Activated CD8-positive, alpha-beta memory T cell treated with anti-CD3 and anti-CD28 coated beads, Interleukin-2, amount 50 U/mL, for 24 hours (primary cell): ENCODE measurements around the gene IQCH.

Experiments
- DNase-seq: peaks from one replicate; pipeline ENCODE4 v3.0.0-alpha.2; 2020; ENCODE audit errors: extremely low read depth

IQCH gene

DNA sequence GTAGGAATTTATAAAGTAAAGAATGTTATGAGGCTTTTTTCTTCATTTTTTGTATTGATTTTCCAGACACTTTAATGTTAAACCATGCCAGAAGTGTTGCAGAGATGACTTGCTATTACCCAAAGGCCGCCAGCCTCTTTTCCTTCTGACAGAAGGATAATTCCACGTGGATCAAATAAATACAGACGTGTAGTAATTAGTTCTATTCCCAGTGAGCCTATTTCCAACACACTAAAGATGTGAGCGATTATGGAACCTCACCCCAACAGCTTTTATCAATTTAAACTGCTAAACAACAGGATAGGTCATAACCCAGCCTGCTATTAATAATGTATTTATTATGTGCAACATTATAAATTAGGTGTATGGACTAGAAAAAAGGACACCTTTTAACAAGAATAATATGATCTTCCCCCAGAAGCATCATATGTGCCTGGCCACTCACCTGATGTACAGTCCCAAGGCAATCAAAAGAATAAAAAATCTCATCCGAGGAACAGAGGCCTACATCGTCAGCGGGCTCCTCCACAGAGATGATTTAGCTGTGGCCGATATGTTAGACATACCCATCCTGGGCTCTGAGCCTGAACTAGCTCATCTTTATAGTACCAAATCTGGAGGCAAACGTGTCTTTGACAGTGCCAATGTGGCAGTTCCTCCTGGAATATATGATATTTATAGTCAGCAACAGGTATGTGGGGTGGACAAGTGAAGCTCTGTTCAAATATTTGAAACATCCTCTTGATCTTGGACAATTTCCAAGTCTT, 140.5 kb downstream of the IQCH start:
- no peak for DNase-seq

DNA sequence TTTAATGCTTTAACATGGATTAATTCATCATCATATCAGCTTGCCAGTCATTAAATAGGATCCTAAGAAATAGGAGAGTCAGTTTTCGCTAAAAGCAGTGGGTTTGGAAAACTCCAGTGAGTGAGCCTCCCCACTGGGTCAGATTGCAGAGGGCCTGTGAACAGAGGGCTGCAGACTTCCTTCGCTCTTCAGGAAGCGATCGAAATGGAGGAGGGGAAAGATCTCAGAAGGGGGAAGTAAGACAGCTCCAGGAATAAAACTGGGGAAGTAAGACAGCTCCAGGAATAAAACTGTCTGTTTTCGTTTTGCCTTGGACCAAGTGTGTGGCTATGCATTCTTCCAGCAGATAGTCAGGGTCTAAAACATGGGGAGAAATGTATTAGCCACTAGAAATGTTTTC, 141.5 kb downstream of the IQCH start:
- DNase-seq, result no peak

DNA sequence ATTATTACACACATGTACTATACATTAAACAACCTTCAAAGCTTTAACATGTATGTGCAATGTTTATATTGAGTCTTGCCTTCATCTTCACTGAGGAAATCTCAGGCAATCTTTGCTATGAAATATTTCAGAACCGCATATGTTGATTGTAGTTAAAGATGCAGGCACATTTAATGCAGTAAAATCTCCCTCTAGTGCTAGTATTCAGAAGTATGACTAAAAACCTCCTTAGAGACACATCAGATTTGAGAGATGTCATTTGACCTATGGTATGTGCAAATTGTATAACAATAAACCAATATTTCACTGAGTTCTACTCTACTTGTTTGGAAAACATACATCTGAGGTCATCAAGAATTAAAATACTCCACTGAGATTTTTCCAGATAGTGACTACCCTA, 142.6 kb downstream of the IQCH start:
- DNase-seq, result no peak

DNA sequence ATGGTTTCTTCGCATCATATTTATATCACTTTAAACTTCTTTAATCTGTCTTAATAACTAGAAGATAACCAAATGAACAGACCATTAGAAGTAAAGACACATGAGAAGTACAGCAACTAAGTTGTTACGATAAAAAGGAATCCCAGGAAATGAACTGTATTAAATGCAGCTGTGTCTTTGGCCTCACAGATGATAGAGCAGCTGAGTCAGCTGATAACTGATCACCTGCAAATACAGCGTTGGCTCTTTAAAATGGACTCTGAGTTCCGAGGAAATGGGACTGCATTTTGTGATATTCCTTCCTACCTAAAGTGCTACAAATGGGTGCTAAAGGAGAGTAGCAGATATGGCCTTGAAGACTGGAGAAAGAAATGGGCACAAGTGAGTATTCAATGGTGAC, 145.3 kb downstream of the IQCH start:
- no peak for DNase-seq

DNA sequence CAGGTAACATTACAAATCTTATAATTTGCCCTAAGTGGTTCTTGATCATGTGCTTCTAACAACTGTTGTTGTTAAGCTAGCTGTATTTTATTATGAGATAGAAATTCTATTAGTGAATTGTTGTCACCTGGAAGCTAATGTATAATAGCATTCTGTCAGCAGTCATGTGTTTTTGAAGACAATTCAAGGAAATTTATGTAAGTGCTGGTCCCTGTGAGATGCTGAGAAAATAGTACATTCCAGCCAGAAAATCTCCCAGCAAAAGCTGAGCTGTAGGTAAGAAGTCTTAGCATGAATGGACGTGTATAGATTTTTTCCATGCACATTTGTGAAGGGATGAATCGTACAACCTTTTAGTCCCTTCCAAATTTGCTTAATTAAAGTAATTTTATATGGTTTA, 146.3 kb downstream of the IQCH start:
- no peak for DNase-seq

DNA sequence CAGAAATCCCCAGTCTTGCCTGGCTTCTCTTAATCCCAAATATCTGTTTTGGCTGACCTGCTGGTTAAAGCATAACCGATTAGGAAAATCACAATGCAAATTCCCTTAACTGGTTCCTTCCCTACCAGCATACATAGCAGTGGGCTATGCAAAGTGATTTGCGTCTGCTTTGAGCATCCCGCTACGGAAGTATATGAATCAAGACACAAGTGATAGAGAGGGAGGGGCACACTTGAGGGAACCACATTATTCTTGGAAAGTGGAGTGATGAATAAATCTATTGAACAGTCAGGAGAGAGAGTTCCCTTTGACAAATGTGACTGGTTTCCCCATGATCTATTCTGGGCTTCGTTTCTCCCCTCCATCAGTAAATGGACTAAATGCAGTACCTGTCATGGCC, 146.8 kb downstream of the IQCH start:
- DNase-seq, result no peak

DNA sequence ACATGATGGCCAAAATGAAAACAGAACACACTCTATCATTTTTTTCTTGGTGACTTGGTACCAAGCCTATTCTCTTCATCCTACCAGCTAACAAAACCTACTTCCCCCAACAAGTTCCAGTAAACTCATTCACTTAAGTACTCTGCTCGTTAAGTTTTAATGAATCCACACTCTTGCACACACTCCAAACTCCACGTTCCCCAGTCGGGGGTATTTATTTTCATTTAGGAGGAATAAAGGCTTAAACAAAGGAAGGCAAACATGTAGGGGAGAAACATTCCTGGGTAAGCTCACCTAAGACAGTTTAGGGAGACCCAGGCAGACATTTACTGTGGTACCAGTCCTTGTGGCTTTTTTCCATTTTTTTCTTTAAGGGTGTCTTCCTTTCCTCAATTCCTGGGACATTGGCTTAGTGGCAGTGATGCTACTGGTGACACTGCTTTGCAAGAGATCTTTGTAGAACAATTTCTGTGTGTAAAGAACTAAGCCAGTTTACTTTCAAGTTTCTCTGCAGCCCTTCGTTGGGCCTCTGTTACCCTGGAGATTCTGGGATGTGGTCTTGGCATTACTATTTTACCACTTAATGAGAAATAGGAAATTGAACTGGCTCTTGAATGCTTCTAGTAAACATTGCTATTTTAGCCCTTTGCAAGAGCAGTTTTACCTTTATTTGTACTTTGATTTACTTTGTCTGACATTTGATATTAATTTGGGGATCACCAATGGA, 149.0 kb downstream of the IQCH start:
- no peak for DNase-seq

DNA sequence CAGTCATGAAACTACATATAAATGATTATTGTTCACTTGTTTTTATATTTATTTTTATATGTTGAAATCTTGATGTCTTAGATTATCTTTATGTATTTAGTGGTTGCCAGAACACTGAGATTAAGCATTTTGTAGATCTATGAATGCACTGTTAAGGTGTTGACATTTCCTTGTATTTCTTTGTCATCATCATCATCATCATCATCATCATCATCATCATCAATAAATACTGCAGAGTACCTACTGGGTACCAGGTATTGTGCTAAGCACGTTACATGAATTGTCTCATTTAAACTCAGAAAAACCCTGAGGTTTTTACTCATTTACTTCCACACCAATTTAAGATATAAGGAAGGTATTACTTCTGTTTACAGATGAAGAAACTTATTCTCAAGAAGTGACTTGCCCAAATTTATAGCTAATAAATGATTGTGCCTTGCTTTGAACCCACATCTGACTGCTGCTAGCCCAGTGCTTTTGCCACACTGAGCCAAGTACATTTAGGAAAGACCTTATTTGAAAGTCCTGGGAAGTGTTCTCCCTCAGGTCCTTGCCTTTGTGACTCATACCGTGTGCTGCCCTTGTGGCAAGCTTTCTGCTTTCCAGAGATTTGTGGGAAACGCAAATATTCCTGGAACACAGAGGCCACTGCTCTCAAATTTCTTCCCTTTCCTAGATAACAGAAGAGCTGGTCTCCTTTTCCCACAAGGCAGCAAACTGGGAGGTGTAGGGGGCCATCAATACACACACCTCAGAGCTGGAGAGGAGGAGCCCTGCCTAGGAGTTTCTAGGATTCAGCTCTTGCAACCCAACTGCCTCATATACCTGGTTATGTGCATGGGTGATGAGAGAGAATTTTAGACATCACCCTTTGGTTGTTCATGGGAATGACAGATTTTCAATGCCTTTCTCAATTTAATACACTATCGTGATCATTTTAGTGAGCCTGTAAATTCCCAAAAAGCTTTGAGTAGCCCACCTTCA, 150.9 kb downstream of the IQCH start:
- DNase-seq, result no peak

DNA sequence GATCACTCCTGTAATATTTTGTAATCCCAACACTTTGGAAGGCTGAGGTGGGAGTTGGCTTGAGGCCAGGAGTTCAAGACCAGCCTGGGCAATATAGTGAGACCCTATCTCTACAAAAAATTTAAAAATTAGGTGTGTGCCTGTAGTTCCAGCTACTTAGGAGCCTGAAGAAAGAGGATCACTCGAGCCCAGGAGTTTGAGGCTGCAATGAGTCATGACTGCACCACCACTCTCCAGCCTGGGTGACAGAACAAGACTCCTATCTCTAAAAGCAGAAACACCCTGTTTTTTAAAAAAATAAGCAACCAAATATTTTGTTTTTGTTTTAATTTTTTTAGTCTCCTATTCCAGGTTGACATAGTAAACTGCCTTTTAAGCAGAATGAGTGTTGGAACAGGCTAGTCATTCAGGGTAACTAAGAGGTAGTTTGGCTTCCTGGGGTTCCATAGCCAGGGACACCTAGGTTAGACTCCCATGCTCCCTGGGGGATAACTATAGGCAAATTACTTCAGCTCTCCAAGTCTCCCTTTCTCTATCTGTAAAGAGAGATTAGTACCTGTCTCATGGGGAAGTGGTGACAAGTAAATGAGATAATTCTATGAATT, 151.8 kb downstream of the IQCH start:
- no peak for DNase-seq

DNA sequence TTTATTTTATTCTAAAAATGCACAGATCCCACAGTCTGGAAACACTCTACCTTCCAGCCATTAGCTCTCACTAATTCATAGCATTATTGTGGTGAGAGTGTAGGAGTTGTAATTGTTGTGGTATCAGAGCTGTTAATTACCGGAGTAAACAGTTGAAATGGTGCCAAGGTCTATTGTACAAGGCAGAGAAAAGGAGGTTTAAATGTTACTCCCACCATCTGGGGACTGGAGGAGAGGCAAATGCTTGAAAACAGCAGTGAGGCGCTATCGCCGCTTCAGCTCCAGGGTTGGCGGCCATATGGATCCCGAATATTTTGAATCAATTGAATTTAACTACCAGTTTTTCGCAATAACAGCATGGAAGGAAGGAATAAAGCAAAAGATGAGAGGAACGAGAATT, 153.2 kb downstream of the IQCH start:
- no peak for DNase-seq

DNA sequence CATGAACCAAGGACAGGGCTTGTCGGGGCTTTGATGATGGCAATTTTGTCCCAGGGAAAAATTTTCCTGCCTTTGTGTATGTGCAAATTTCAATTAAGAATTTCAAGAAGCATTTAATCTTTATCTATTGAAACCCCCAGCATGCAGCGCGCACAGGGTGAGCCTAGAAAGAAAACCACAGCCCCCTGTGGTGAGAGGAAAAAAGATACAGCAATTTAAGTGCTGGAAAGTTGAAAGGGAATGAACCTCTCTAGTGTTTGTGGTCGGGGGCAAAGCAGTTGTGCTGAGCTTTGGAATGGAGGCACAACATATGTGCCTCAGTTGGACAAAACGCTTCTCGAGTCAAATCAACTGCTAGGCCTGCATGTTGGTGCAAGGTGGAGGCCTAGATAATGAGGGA, 154.6 kb downstream of the IQCH start:
- no peak for DNase-seq

DNA sequence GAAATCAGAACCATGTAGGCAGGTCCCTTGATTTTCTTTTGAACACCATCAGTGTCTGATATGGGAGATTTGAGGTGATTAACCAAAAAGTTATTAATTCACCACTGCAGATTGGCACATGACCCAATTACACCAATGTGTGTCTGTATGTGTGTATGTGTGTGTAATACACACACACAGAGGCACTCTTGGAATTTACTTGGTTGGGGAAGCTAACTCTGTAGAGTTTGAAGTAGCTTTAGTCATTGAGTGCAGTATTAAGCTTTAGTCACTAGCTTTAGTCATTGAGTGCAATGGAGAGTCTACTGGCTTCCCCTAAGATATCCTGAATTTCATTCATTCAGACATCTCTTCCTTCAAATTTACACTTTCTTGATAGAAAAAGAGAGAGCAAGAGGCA, 156.9 kb downstream of the IQCH start:
- no peak for DNase-seq

DNA sequence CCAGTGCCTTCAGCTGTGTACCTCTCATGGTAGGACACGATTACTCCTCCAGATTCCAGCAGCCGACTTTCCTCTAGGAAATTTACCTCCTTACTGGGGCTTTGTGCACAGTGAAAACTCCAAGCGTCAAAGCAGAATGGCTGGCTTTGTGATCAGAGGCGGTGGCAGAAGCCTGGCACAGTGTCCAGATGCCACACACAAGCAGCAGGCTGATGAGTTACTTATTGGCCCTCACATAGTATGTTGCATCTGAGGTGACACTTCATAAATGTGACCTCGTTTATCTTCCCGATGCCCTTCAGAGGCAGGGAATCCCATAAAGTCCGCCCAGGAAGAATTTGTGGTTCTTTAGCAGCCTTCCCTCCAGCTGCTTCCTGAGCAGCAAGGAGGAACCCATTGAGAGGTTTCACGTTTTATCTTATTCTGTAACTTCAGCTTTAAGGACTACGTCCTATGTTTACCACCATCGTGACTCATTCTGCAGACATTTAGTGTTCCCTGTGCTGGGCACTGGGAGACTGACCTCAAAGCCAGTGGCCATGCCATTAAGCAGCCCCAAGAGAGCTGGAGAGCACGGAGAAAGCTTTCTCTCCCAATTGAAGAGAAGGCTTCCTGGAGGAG, 159.3 kb downstream of the IQCH start:
- DNase-seq, result no peak

DNA sequence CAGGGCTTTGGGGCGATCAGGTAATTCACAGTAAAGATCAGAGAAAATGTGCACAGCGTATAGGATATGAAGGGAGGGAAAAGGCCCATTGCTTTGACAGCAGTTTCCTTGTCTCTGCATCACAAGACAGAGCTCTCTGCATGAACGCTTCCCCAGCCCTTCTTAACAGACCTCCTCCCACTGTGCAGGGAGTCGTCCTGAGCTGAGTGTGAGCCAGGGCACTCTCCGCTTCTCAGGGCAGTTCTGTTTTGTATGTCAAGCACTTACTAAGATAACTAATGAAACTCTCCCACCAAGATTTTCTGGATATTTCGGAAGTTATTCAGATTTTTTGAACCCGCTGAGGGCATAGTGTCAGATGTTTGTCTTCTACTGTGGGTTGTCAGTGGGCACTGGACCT, 160.6 kb downstream of the IQCH start:
- no peak for DNase-seq

DNA sequence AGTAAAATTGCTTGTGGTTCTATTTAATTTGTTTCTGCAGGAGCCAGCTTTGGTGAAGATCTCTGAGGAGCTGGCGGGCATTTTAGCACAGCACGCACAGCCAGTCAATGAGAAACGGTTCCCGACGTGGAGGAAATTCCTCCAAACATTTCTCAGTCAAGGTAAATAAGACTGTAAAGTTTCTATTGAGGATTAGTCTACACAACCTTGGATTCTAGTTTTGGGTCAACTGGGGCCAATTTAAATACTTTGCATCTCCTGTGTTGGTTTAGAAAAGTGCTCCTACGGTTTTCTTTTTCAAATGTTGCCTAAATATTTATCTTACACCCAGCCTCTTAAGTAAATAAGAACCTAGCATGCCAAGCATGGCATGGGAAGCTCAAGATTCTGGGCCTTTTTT, 162.3 kb downstream of the IQCH start:
- DNase-seq, result no peak

DNA sequence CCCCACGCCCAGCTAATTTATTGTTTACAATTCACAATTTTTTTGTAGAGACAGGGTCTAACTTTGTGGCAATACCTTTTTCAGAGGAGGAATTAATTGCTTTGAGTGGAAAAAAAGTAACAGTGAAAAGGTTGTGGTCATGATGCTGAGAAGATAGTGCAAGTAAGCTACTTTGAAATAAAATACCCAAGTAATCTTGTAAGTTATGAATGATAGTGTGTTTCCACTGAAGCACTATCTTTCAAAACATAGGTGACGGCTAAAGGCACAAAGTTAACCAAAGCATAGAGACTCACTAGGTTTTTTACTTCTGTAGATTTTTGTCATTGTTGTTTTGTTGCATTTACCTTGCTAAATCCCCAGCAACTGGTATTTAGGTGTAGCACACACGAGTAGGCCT, 165.1 kb downstream of the IQCH start:
- DNase-seq, result no peak

DNA sequence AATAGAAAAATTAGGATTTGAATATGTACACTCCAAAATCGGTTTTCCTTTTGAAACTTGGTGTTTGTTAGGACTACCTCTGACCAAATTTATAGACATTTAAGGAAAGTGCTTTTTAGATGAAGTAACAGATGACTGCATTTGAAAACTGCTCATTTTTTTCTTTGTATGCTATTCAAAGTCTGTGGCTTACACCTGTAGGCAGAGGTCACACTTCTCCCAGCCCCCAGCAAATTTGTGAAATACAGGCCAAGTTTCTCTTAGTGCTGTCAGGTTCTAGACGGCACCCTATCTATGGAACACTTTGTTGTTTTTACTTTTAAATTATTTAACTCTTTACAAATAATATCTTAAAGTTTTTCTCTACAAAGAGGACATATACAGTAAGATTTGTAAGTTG, 165.6 kb downstream of the IQCH start:
- DNase-seq, result no peak

DNA sequence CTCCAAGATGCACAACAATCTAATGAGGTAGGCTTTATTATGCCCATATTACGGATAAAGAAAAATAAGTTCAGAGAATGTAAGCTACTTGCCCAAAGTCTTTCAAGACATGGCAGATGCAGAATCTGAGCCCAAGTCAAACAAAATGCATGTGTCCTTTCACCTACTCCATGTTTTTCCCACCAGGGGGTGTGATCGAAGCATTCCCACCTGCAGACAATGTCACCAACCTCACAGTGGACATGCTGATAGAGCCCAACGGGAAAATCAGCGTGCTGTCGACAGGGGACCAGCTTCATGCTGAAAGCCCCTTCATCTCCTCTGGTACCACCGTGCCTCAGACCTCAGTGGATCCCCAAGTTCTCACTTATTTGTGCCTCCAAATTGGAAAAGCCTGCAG, 166.5 kb downstream of the IQCH start:
- no peak for DNase-seq

DNA sequence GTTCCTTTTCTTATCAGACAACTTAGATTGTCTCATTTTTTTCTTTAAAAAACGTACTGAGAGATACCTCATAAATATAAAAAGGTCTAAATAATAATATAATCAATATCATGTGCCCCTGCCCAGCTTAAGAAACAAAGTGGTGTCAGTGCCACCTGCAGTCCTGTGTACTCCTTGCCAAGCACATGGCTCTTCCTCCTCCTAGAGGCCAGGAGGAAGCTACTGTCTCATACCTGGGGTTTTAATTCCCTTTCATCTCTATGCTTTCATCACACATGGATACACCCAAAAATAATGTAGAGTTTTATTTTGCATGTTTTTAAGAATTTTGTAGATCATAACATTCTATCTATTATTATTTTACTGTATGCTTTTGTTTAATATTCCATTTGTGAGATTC, 167.7 kb downstream of the IQCH start:
- DNase-seq, result no peak

DNA sequence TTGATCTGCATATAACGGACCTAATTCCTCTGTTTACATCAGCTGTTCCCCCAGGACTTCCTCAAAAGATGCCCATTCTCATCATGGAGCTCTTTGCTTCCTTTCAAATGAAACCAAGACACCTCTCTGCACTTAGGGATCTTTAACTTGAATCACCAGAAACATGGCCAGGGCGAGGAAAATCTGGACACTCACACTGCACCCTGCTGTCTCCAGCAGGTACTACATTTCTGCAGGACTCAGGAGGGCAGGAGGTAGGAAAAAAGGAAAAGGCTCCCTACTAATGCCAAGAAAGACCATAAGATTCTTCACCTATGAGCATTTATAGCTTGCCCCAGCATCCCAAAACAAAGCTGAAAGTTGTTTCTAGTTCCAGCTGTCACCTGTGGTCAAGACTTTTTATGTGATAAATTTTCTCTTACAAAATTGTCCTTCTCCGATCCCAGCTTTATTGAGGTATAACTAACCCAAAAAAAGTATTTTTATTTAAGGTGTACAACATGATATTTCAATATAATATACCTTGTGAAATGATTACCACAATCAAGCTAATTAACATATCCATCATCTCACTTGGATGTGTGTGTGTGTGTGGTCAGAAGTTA, 179.0 kb downstream of the IQCH start:
- no peak for DNase-seq
